H9 (cell line): ENCODE data around the gene CFAP157. TPM values are rescaled to one million over a fixed set of nuclear protein-coding genes. Genes with fewer than 3 reads are reported as not detected.

Experiments used
- DNase-seq: peaks from one replicate; pipeline ENCODE4 v3.0.0-alpha.2; 2017
- H2AFZ ChIP-seq: one replicate; pipeline ENCODE4 v1.6.1; 2013; ENCODE audit warnings: mild to moderate bottlenecking, low read length, control low read depth, moderate library complexity
- H2AK5ac ChIP-seq: 2 replicates; pipeline ENCODE4 v1.6.1; 2013; ENCODE audit warnings: low read length, control low read depth, mixed read lengths; ENCODE audit not compliant: insufficient read length
- H2BK120ac ChIP-seq: one replicate; pipeline ENCODE4 v1.6.1; 2013; ENCODE audit warnings: low read depth, mild to moderate bottlenecking, low read length, control low read depth, inconsistent platforms; ENCODE audit not compliant: poor library complexity, severe bottlenecking
- H2BK12ac ChIP-seq: 2 replicates; pipeline ENCODE4 v1.6.1; 2013; ENCODE audit warnings: low read length, control low read depth, mixed read lengths, low read depth; ENCODE audit not compliant: insufficient read length
- H2BK15ac ChIP-seq: 2 replicates; pipeline ENCODE4 v1.6.1; 2013; ENCODE audit warnings: low read depth, low read length, control low read depth
- H2BK20ac ChIP-seq: one replicate; pipeline ENCODE4 v1.6.1; 2013; ENCODE audit warnings: low read depth, mild to moderate bottlenecking, low read length, control low read depth, inconsistent platforms; ENCODE audit not compliant: poor library complexity, severe bottlenecking
- H2BK5ac ChIP-seq: 2 replicates; pipeline ENCODE4 v1.6.1; 2013; ENCODE audit warnings: low read length, control low read depth, mixed read lengths; ENCODE audit not compliant: insufficient read length
- H3K14ac ChIP-seq: 2 replicates; pipeline ENCODE4 v1.6.1; 2013; ENCODE audit warnings: low read length, control low read depth; ENCODE audit not compliant: insufficient read depth
- H3K18ac ChIP-seq: 2 replicates; pipeline ENCODE4 v1.6.1; 2013; ENCODE audit warnings: low read depth, mild to moderate bottlenecking, mixed read lengths, low read length, control low read depth; ENCODE audit not compliant: insufficient read length
- H3K23ac ChIP-seq: 2 replicates; pipeline ENCODE4 v1.6.1; 2013; ENCODE audit warnings: low read length, control low read depth, mixed read lengths, low read depth; ENCODE audit not compliant: insufficient read length
- H3K23me2 ChIP-seq: 2 replicates; pipeline ENCODE4 v1.6.1; 2013; ENCODE audit warnings: low read depth, mild to moderate bottlenecking, mixed read lengths, low read length, control low read depth; ENCODE audit not compliant: insufficient read length, poor library complexity, severe bottlenecking
- H3K27ac ChIP-seq: 2 replicates; pipeline ENCODE4 v1.5.1; 2013; ENCODE audit warnings: low read length, control low read depth, mixed read lengths, low read depth; ENCODE audit not compliant: insufficient read length
- H3K27me3 ChIP-seq: 2 replicates; pipeline ENCODE4 v1.6.1; 2013; ENCODE audit warnings: low read length, control low read depth, inconsistent platforms; ENCODE audit not compliant: insufficient read depth
- H3K4ac ChIP-seq: 2 replicates; pipeline ENCODE4 v1.6.1; 2013; ENCODE audit warnings: low read depth, mild to moderate bottlenecking, control low read depth, inconsistent platforms, low read length, moderate library complexity
- H3K4me1 ChIP-seq: 2 replicates; pipeline ENCODE4 v1.6.1; 2013; ENCODE audit warnings: low read length, control low read depth, inconsistent platforms; ENCODE audit not compliant: insufficient read depth
- H3K4me2 ChIP-seq: 2 replicates; pipeline ENCODE4 v1.6.1; 2013; ENCODE audit warnings: low read length, control low read depth, mixed read lengths; ENCODE audit not compliant: insufficient read length, insufficient read depth
- H3K56ac ChIP-seq: 2 replicates; pipeline ENCODE4 v1.6.1; 2013; ENCODE audit warnings: low read depth, mild to moderate bottlenecking, mixed read lengths, low read length, control low read depth; ENCODE audit not compliant: insufficient read length
- H3K79me1 ChIP-seq: 2 replicates; pipeline ENCODE4 v1.6.1; 2013; ENCODE audit warnings: low read depth, mild to moderate bottlenecking, moderate library complexity, low read length, control low read depth, inconsistent platforms; ENCODE audit not compliant: insufficient read depth, poor library complexity, severe bottlenecking
- H3K79me2 ChIP-seq: 2 replicates; pipeline ENCODE4 v1.6.1; 2013; ENCODE audit warnings: low read length, control low read depth, inconsistent platforms; ENCODE audit not compliant: insufficient read depth
- H3K9ac ChIP-seq: 2 replicates; pipeline ENCODE4 v1.6.1; 2013; ENCODE audit warnings: low read length, control low read depth, mixed read lengths; ENCODE audit not compliant: insufficient read length; ENCODE audit errors: extremely low read depth
- H3K9me3 ChIP-seq: one replicate; pipeline ENCODE4 v1.6.1; 2013; ENCODE audit warnings: low read depth, low read length, inconsistent platforms; ENCODE audit not compliant: control insufficient read depth
- H3T11ph ChIP-seq: one replicate; pipeline ENCODE4 v1.6.1; 2013; ENCODE audit warnings: mild to moderate bottlenecking, low read length, control low read depth, inconsistent platforms
- H4K20me1 ChIP-seq: one replicate; pipeline ENCODE4 v1.6.1; 2013; ENCODE audit not compliant: control insufficient read depth, insufficient read length, insufficient read depth
- H4K5ac ChIP-seq: 2 replicates; pipeline ENCODE4 v1.6.1; 2013; ENCODE audit warnings: low read depth, mild to moderate bottlenecking, mixed read lengths, low read length, control low read depth; ENCODE audit not compliant: insufficient read length
- H4K8ac ChIP-seq: replicated peaks from 2 replicates; pipeline ENCODE4 v1.6.1; 2013; ENCODE audit warnings: low read length, control low read depth, mixed read lengths, low read depth; ENCODE audit not compliant: insufficient read length
- H4K91ac ChIP-seq: 2 replicates; pipeline ENCODE4 v1.6.1; 2013; ENCODE audit warnings: low read depth, mild to moderate bottlenecking, moderate library complexity, mixed read lengths, low read length, control low read depth; ENCODE audit not compliant: insufficient read length
- H3K27ac Mint-ChIP-seq, 3 experiments: 2 replicates in 2 of 3; 3 replicates in 1 of 3; pipeline ENCODE4 v1.8.0; 2020 to 2021; ENCODE audit warnings: mixed read lengths in 3 of 3, mild to moderate bottlenecking in 1 of 3, moderate library complexity in 1 of 3
- H3K27me3 Mint-ChIP-seq: 2 replicates; pipeline ENCODE4 v1.8.0; 2021; ENCODE audit warnings: low read depth, mild to moderate bottlenecking, moderate library complexity, mixed read lengths
- H3K36me3 Mint-ChIP-seq, 3 experiments: 2 replicates in 2 of 3; 3 replicates in 1 of 3; pipeline ENCODE4 v1.8.0; 2020 to 2021; ENCODE audit warnings: low read depth in 3 of 3, mixed read lengths in 3 of 3; ENCODE audit not compliant: insufficient read depth in 1 of 3
- H3K4me1 Mint-ChIP-seq, 2 experiments: 2 replicates each; pipeline ENCODE4 v1.8.0; 2020; ENCODE audit warnings: mixed read lengths in 2 of 2
- H3K4me3 Mint-ChIP-seq, 2 experiments: 2 replicates in 1 of 2; 3 replicates in 1 of 2; pipeline ENCODE4 v1.8.0; 2020 to 2021; ENCODE audit warnings: mild to moderate bottlenecking in 2 of 2, mixed read lengths in 2 of 2, moderate library complexity in 1 of 2
- H3K9me3 Mint-ChIP-seq, 2 experiments: 2 replicates in 1 of 2; 3 replicates in 1 of 2; pipeline ENCODE4 v1.8.0; 2020; ENCODE audit warnings: mild to moderate bottlenecking in 2 of 2, mixed read lengths in 2 of 2, moderate library complexity in 1 of 2
- WGBS: extraction: QIAGEN DNeasy Blood & Tissue Kit; methylation state at CpG from one replicate; pipeline ENCODE4 v1.1.7; 2013; ENCODE audit warnings: missing lambda C conversion rate, low lambda C conversion rate, mixed read lengths; ENCODE audit not compliant: insufficient read length; ENCODE audit errors: extremely low coverage; 5-methylcytosine and 5-hydroxymethylcytosine counted together
- total RNA-seq: library from RNA; stranded (reverse); gene quantifications from 2 replicates; pipeline ENCODE4 v1.2.1, GENCODE V29; 2021
- TF ChIP-seq, protein P1 (sequence below): fragments of 200-600 bp; sonication (generic); conservative IDR thresholded peaks from 3 replicates; pipeline ENCODE4 v1.8.0; 2021; ENCODE audit warnings: antibody characterized with exemption, mild to moderate bottlenecking

CFAP157 gene
- total RNA-seq, 1 experiment from 2014 or later = 0.22 TPM

- H2BK20ac ChIP-seq = no peak overlapping the region
- H2AFZ ChIP-seq = no peak overlapping the region
- H3K18ac ChIP-seq = no peak overlapping the region
- H3K4me2 ChIP-seq = no peak overlapping the region
- Mint-ChIP-seq H3K9me3 (no peaks in the 10 kb centered on the region), H3K4me3 (no peak overlapping the region), H3K27me3 (no peaks in the 10 kb centered on the region), H3K4me1 (no peaks in the 10 kb centered on the region), H3K36me3 (peaks cover 23 to 55% (median 28%) of the 10 kb centered on the region in 3 experiments; a peak in 6 of 7 replicates), H3K27ac (no peak overlapping the region)
- H3K9me3 ChIP-seq = no peaks in the 10 kb centered on the region
- H4K20me1 ChIP-seq = no peaks in the 10 kb centered on the region
- H3K27ac ChIP-seq = no peak overlapping the region
- no peak overlapping the region for H4K8ac ChIP-seq
- H3K4ac ChIP-seq = no peak overlapping the region
- H3K14ac ChIP-seq = no peak overlapping the region
- H3K23me2 ChIP-seq = no peaks in the 10 kb centered on the region
- TF ChIP-seq, protein P1, sequence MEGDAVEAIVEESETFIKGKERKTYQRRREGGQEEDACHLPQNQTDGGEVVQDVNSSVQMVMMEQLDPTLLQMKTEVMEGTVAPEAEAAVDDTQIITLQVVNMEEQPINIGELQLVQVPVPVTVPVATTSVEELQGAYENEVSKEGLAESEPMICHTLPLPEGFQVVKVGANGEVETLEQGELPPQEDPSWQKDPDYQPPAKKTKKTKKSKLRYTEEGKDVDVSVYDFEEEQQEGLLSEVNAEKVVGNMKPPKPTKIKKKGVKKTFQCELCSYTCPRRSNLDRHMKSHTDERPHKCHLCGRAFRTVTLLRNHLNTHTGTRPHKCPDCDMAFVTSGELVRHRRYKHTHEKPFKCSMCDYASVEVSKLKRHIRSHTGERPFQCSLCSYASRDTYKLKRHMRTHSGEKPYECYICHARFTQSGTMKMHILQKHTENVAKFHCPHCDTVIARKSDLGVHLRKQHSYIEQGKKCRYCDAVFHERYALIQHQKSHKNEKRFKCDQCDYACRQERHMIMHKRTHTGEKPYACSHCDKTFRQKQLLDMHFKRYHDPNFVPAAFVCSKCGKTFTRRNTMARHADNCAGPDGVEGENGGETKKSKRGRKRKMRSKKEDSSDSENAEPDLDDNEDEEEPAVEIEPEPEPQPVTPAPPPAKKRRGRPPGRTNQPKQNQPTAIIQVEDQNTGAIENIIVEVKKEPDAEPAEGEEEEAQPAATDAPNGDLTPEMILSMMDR = no peak
- no peak overlapping the region for H2AK5ac ChIP-seq
- no peak overlapping the region for H2BK12ac ChIP-seq
- no peak overlapping the region for H4K5ac ChIP-seq
- DNase-seq = no peak
- H3K4me1 ChIP-seq = no peaks in the 10 kb centered on the region
- H2BK5ac ChIP-seq = no peak overlapping the region
- no peak overlapping the region for H4K91ac ChIP-seq
- no peaks in the 10 kb centered on the region for H3K27me3 ChIP-seq
- H3K79me1 ChIP-seq = no peaks in the 10 kb centered on the region
- no peak overlapping the region for H3K23ac ChIP-seq
- H3K9ac ChIP-seq = no peak overlapping the region
- no peak overlapping the region for H3K56ac ChIP-seq
- no peak overlapping the region for H2BK15ac ChIP-seq
- WGBS = no CpG with 5 or more reads among the region's 11 CpGs
- H3K79me2 ChIP-seq = no peaks in the 10 kb centered on the region
- no peak overlapping the region for H3T11ph ChIP-seq
- no peak overlapping the region for H2BK120ac ChIP-seq
Measured at GRCh38 chr9:127680226-127680625, 26.6 kb upstream of the CFAP157 start.
